K562 (cell line): ENCODE measurements around the gene DDX20. TPM values are rescaled to one million over a fixed set of nuclear protein-coding genes. Genes with fewer than 3 reads are reported as not detected.

Source experiments
- BDP1 ChIP-seq: IDR thresholded peaks from 3 replicates; pipeline ENCODE4 v1.6.1; 2011; ENCODE audit not compliant: insufficient read length, insufficient read depth
- CC2D1A ChIP-seq: fragments of 450-650 bp; IDR thresholded peaks from 2 replicates; pipeline ENCODE4 v1.6.1; 2017; ENCODE audit warnings: mild to moderate bottlenecking
- CEBPG ChIP-seq, 3 experiments: fragments of 200-800 bp in 1 of 3; sonication (Bioruptor generic) in 1 of 3; sonication (generic) in 1 of 3; formaldehyde crosslinking in 1 of 3; IDR thresholded peaks in 2 of 3; conservative IDR thresholded peaks in 1 of 3; 2 replicates each; pipeline versions ENCODE4 v1.6.1 to v1.8.0; 2016 to 2022; ENCODE audit warnings: missing compliant biosample characterization in 2 of 3, missing genetic modification characterization in 2 of 3, mild to moderate bottlenecking in 1 of 3, missing genetic modification reagents in 1 of 3
- CREB1 ChIP-seq, 2 experiments: sonication (generic) in 1 of 2; formaldehyde crosslinking in 1 of 2; IDR thresholded peaks; 2 replicates each; pipeline versions ENCODE4 v1.6.1 to v1.8.0; 2012 to 2022; ENCODE audit warnings: inconsistent platforms in 1 of 2, mild to moderate bottlenecking in 1 of 2, missing genetic modification reagents in 1 of 2, moderate library complexity in 1 of 2
- CSDE1 ChIP-seq, 2 experiments: fragments of 450-650 bp; IDR thresholded peaks; 2 replicates each; pipeline ENCODE4 v1.6.1; 2016; ENCODE audit warnings: mild to moderate bottlenecking in 1 of 2
- CTBP1 ChIP-seq: fragments of 450-650 bp; IDR thresholded peaks from 2 replicates; pipeline ENCODE4 v1.6.1; 2016; ENCODE audit warnings: borderline replicate concordance
- ESRRA ChIP-seq: fragments of 450-650 bp; IDR thresholded peaks from 2 replicates; pipeline ENCODE4 v1.6.1; 2014; ENCODE audit warnings: low read depth, mild to moderate bottlenecking, moderate library complexity, borderline replicate concordance
- FOXA3 ChIP-seq, 2 experiments: fragments of 450-650 bp in 1 of 2; sonication (generic) in 1 of 2; formaldehyde crosslinking; IDR thresholded peaks in 1 of 2; conservative IDR thresholded peaks in 1 of 2; 2 replicates each; pipeline versions ENCODE4 v1.4.0 to v1.8.0; 2020 to 2022; ENCODE audit warnings: mild to moderate bottlenecking in 2 of 2, missing genetic modification reagents in 1 of 2
- FOXP1 ChIP-seq: sonication (generic); formaldehyde crosslinking; IDR thresholded peaks from 2 replicates; pipeline ENCODE4 v1.8.0; 2022; ENCODE audit warnings: mild to moderate bottlenecking, missing genetic modification reagents
- GABPB1 ChIP-seq: sonication (generic); formaldehyde crosslinking; IDR thresholded peaks from 2 replicates; pipeline ENCODE4 v1.8.0; 2022; ENCODE audit warnings: mild to moderate bottlenecking, missing genetic modification reagents
- HDAC2 ChIP-seq: fragments of 450-650 bp; IDR thresholded peaks from 2 replicates; pipeline ENCODE4 v1.6.1; 2016; ENCODE audit warnings: mild to moderate bottlenecking
- KDM1A ChIP-seq, 2 experiments: fragments of 450-650 bp; IDR thresholded peaks; 2 replicates each; pipeline ENCODE4 v1.6.1; 2016; ENCODE audit warnings: mild to moderate bottlenecking in 2 of 2
- KLF1 ChIP-seq: fragments of 450-650 bp; IDR thresholded peaks from 2 replicates; pipeline ENCODE4 v1.6.1; 2016; ENCODE audit warnings: missing genetic modification characterization, missing compliant biosample characterization
- SOX6 ChIP-seq: fragments of 450-650 bp; IDR thresholded peaks from 2 replicates; pipeline ENCODE4 v1.6.1; 2014; ENCODE audit warnings: mild to moderate bottlenecking
- TAL1 ChIP-seq: fragments of 450-650 bp; IDR thresholded peaks from 2 replicates; pipeline ENCODE4 v1.6.1; 2016; ENCODE audit warnings: mild to moderate bottlenecking
- TOE1 ChIP-seq, 2 experiments: fragments of 450-650 bp in 1 of 2; sonication (generic) in 1 of 2; formaldehyde crosslinking in 1 of 2; IDR thresholded peaks; 2 replicates each; pipeline versions ENCODE4 v1.7.1 to v1.8.0; 2016 to 2022; ENCODE audit warnings: borderline replicate concordance in 2 of 2, mild to moderate bottlenecking in 2 of 2, antibody characterized with exemption in 1 of 2, inconsistent platforms in 1 of 2, low read depth in 1 of 2, missing genetic modification reagents in 1 of 2, moderate library complexity in 1 of 2
- ZBTB17 ChIP-seq: fragments of 450-650 bp; formaldehyde crosslinking; IDR thresholded peaks from 2 replicates; pipeline ENCODE4 v1.4.0; 2020; ENCODE audit warnings: mild to moderate bottlenecking
- ZFP36 ChIP-seq: fragments of 150-350 bp; IDR thresholded peaks from 2 replicates; pipeline ENCODE4 v1.6.1; 2018; ENCODE audit warnings: low read length, low read depth; ENCODE audit not compliant: partially characterized antibody
- polyA plus RNA-seq, 8 experiments: library from polyadenylated mRNA; depleted of rRNA in 4 of 8; stranded (reverse) in 5 of 8; unstranded in 3 of 8; fragments of >200 nt; fragmentation: Nextera tagmentation in 2 of 8; fragmentation: Illumina TruSeq in 1 of 8; extraction: Ambion mirVana in 2 of 8; extraction: Trizol in 1 of 8; gene quantifications; 2 replicates each; pipeline versions ENCODE4 v1.2.1 to v1.2.3, GENCODE V29; 2011 to 2014; ENCODE audit warnings: inconsistent platforms in 1 of 8, missing spikeins in 1 of 8
- total RNA-seq, 7 experiments: library from RNA; depleted of rRNA in 6 of 7; stranded (reverse); fragments of >200 nt in 6 of 7; fragmentation: Illumina TruSeq in 2 of 7; extraction: Trizol in 2 of 7; gene quantifications; 2 replicates each; pipeline versions ENCODE4 v1.2.1 to v1.2.3, GENCODE V29; 2011 to 2021; ENCODE audit warnings: low replicate concordance in 1 of 7
- TF ChIP-seq, protein P1 (sequence below), 2 experiments: fragments of 450-650 bp in 1 of 2; sonication (generic) in 1 of 2; formaldehyde crosslinking in 1 of 2; IDR thresholded peaks; 2 replicates each; pipeline versions ENCODE4 v1.7.1 to v1.9.0; 2016 to 2022; ENCODE audit warnings: inconsistent platforms in 1 of 2, mild to moderate bottlenecking in 1 of 2, missing genetic modification reagents in 1 of 2

The DDX20 gene
- total and polyA plus RNA-seq, 9 of the 15 experiments (the other 6 are each of a cell fraction or from before 2014, with no cell fraction given): 8.3 to 33.4 (median 24.5) TPM

DNA sequence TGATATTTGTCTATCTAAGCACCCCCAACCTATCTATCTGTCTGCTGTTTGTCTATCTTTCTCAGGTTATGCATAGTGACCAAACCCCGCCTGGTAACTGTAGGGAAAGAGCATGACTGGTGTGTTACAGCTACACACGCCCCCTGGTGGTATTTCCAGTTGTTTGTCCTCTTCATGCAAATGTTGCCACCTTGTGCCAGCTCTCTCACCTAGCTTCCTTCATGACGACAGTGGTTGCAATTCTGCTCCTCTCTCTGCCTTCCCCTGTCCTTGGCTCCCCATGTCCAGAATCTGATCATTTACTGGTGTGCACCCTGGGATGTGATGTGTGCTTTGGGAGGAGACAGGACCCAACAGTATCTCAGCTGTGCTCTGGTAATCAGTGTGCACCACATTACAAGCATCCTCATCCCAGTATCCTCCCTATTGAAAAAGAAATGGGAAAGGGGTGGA lies 8.4 kb upstream of the DDX20 start (continued):
- TF ChIP-seq TAL1: 0 out of 2 replicates have a peak, but pooled peaks have one; percentile 6
- TF ChIP-seq GABPB1 (CRISPR knock-in tag): peak; percentile 55; the same call in 1 of the 2 replicates
- TF ChIP-seq SOX6: 0 out of 2 replicates have a peak, but pooled peaks have one; percentile 32
- TF ChIP-seq, protein P1, sequence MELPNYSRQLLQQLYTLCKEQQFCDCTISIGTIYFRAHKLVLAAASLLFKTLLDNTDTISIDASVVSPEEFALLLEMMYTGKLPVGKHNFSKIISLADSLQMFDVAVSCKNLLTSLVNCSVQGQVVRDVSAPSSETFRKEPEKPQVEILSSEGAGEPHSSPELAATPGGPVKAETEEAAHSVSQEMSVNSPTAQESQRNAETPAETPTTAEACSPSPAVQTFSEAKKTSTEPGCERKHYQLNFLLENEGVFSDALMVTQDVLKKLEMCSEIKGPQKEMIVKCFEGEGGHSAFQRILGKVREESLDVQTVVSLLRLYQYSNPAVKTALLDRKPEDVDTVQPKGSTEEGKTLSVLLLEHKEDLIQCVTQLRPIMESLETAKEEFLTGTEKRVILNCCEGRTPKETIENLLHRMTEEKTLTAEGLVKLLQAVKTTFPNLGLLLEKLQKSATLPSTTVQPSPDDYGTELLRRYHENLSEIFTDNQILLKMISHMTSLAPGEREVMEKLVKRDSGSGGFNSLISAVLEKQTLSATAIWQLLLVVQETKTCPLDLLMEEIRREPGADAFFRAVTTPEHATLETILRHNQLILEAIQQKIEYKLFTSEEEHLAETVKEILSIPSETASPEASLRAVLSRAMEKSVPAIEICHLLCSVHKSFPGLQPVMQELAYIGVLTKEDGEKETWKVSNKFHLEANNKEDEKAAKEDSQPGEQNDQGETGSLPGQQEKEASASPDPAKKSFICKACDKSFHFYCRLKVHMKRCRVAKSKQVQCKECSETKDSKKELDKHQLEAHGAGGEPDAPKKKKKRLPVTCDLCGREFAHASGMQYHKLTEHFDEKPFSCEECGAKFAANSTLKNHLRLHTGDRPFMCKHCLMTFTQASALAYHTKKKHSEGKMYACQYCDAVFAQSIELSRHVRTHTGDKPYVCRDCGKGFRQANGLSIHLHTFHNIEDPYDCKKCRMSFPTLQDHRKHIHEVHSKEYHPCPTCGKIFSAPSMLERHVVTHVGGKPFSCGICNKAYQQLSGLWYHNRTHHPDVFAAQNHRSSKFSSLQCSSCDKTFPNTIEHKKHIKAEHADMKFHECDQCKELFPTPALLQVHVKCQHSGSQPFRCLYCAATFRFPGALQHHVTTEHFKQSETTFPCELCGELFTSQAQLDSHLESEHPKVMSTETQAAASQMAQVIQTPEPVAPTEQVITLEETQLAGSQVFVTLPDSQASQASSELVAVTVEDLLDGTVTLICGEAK (IDR thresholded peaks at IDR 0.05): peak; percentile 45
- TF ChIP-seq, protein P1 (CRISPR knock-in tag; IDR thresholded peaks at IDR 0.05): no peak
- peak; percentile 20; the same call in 1 of the 2 replicates for TF ChIP-seq CC2D1A
- TF ChIP-seq KDM1A (IDR thresholded peaks at IDR 0.05): peak; percentile 67 to 79
- peak; percentile 80; the same call in 1 of the 2 replicates for TF ChIP-seq HDAC2
- TF ChIP-seq CREB1 (IDR thresholded peaks at IDR 0.05): no peak; the same call in 1 of the 2 replicates
- peak; percentile 84 for TF ChIP-seq CREB1 (CRISPR knock-in tag; IDR thresholded peaks at IDR 0.05)
- no peak for TF ChIP-seq CSDE1 (IDR thresholded peaks at IDR 0.05)
- peak; percentile 93 for TF ChIP-seq CEBPG (CRISPR knock-in tag; IDR thresholded peaks at IDR 0.05)
- peak in 1 of 2 experiments; percentile 76; a peak in 2 of 4 replicates for TF ChIP-seq CEBPG (tag; conservative IDR thresholded peaks at IDR 0.05 in 1 of 2, IDR thresholded peaks at IDR 0.05 in 1 of 2)
- peak; percentile 29; the same call in 1 of the 2 replicates for TF ChIP-seq FOXP1 (CRISPR knock-in tag)
- TF ChIP-seq ZBTB17: no peak
- peak; percentile 69; the same call in 1 of the 2 replicates for TF ChIP-seq ESRRA
- TF ChIP-seq FOXA3 (CRISPR knock-in tag; conservative IDR thresholded peaks at IDR 0.05 in 1 of 2, IDR thresholded peaks at IDR 0.05 in 1 of 2): peak in 1 of 2 experiments; percentile 19; a peak in 2 of 4 replicates
- TF ChIP-seq BDP1: no peak
- TF ChIP-seq CTBP1: peak; percentile 59; the same call in 1 of the 2 replicates
- 0 out of 2 replicates have a peak, but pooled peaks have one; percentile 43 for TF ChIP-seq KLF1 (tag)
- 0 out of 2 replicates have a peak, but pooled peaks have one; percentile 45 for TF ChIP-seq TOE1 (IDR thresholded peaks at IDR 0.05; ENCODE audit: borderline replicate concordance)
- TF ChIP-seq TOE1 (CRISPR knock-in tag; IDR thresholded peaks at IDR 0.05; ENCODE audit: borderline replicate concordance, low read depth): no peak
- peak; percentile 50 for TF ChIP-seq ZFP36
